ENCODE data around the gene PDE4DIP.
"Not testable (repeated sequence)": the region's sequence is repeated elsewhere in the genome, so short reads cannot be mapped to it uniquely, and the experiment has no call there.

DNA sequence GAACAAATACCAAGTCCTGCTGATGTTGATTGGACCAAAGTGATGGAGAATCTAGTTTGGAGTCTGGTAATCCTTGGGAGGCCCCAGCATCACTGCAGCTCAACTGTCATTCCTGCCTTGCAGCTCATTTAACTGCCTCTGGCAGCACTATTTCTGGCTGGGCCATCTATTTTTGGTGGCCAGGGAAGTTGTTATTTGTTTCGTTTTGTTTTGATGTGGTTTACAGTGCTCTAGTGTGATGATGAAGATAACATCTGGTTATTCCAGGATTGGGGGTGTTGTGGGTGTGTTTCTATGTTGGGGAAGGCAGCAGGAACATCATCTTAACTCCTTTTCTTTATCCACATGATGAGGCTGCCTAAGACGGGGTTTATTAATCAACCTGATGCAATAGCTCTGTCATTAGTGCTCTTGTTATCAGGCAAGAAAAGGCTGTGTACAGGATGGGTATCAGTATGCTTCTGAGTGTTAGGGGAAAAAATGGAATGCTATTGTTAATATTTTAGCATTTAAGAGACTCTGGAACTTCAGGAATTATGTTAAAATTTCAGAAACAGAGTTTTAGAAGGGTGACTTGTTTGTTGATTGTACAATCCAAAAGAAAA, 35.7 kb downstream of the PDE4DIP start:
- TF ChIP-seq, protein P1, sequence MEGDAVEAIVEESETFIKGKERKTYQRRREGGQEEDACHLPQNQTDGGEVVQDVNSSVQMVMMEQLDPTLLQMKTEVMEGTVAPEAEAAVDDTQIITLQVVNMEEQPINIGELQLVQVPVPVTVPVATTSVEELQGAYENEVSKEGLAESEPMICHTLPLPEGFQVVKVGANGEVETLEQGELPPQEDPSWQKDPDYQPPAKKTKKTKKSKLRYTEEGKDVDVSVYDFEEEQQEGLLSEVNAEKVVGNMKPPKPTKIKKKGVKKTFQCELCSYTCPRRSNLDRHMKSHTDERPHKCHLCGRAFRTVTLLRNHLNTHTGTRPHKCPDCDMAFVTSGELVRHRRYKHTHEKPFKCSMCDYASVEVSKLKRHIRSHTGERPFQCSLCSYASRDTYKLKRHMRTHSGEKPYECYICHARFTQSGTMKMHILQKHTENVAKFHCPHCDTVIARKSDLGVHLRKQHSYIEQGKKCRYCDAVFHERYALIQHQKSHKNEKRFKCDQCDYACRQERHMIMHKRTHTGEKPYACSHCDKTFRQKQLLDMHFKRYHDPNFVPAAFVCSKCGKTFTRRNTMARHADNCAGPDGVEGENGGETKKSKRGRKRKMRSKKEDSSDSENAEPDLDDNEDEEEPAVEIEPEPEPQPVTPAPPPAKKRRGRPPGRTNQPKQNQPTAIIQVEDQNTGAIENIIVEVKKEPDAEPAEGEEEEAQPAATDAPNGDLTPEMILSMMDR (conservative IDR thresholded peaks at IDR 0.05; ENCODE audit: low read depth in 2 of 2), result not testable (repeated sequence)
- not testable (repeated sequence) for TF ChIP-seq POLR2AphosphoS5 (IDR thresholded peaks at IDR 0.05; ENCODE audit: low read depth); EZH2 (IDR thresholded peaks at IDR 0.05; ENCODE audit: low read depth, unreplicated experiment); REST (IDR thresholded peaks at IDR 0.05; ENCODE audit: unreplicated experiment); CREB1 (CRISPR knock-in tag; IDR thresholded peaks at IDR 0.05; ENCODE audit: low read depth); NANOG (IDR thresholded peaks at IDR 0.05; ENCODE audit: borderline replicate concordance); EZH2phosphoT487 (IDR thresholded peaks at IDR 0.05; ENCODE audit: unreplicated experiment)
